GM19240 (cell line): ENCODE results near the gene CACNB2.

Experiments
- DNase-seq: peaks from one replicate; pipeline ENCODE4 v3.0.0; 2011; ENCODE audit warnings: low spot score; ENCODE audit not compliant: insufficient read length

Gene CACNB2

GRCh38 chr10:18332484-18332883 is 192.3 kb downstream of the CACNB2 start:
- DNase-seq, result no peak

- no peak for DNase-seq
Measured at GRCh38 chr10:18333621-18334020, 193.4 kb downstream of the CACNB2 start.

GRCh38 chr10:18334116-18334867 is 194.1 kb downstream of the CACNB2 start:
- DNase-seq, result no peak

GRCh38 chr10:18340496-18341051 is 200.3 kb downstream of the CACNB2 start:
- DNase-seq, result no peak

GRCh38 chr10:18341055-18341454 is 200.8 kb downstream of the CACNB2 start:
- DNase-seq, result no peak

GRCh38 chr10:18343573-18343972 is 203.3 kb downstream of the CACNB2 start:
- DNase-seq, result no peak

- no peak for DNase-seq
Measured at GRCh38 chr10:18345308-18345707, 205.1 kb downstream of the CACNB2 start.

GRCh38 chr10:18350340-18350739 is 210.1 kb downstream of the CACNB2 start:
- no peak for DNase-seq

GRCh38 chr10:18351421-18351820 is 211.2 kb downstream of the CACNB2 start:
- no peak for DNase-seq

GRCh38 chr10:18352175-18352574 is 212.0 kb downstream of the CACNB2 start:
- DNase-seq, result no peak

GRCh38 chr10:18359812-18360211 is 219.6 kb downstream of the CACNB2 start:
- DNase-seq, result no peak

GRCh38 chr10:18362892-18363291 is 222.7 kb downstream of the CACNB2 start:
- DNase-seq, result no peak

GRCh38 chr10:18364987-18365775 is 225.0 kb downstream of the CACNB2 start:
- no peak for DNase-seq

GRCh38 chr10:18367840-18368239 is 227.6 kb downstream of the CACNB2 start:
- DNase-seq, result no peak

GRCh38 chr10:18368273-18368672 is 228.0 kb downstream of the CACNB2 start:
- DNase-seq, result no peak

- DNase-seq, result no peak
Measured at GRCh38 chr10:18368682-18369081, 228.5 kb downstream of the CACNB2 start.

GRCh38 chr10:18369859-18370473 is 229.7 kb downstream of the CACNB2 start:
- no peak for DNase-seq

GRCh38 chr10:18376650-18377049 is 236.4 kb downstream of the CACNB2 start:
- no peak for DNase-seq

- DNase-seq, result no peak
Measured at GRCh38 chr10:18377898-18378297, 237.7 kb downstream of the CACNB2 start.

- no peak for DNase-seq
Measured at GRCh38 chr10:18378766-18379165, 238.5 kb downstream of the CACNB2 start.

GRCh38 chr10:18381679-18382078 is 241.5 kb downstream of the CACNB2 start:
- DNase-seq, result no peak

GRCh38 chr10:18397906-18398305 is 257.7 kb downstream of the CACNB2 start:
- no peak for DNase-seq
